Medulla oblongata (tissue), 1 donor: ENCODE results near the gene PKIG.
A peak's percentile ranks its signal among the peaks of the same experiment; 100 is the strongest.
"Not testable (repeated sequence)": the region's sequence is repeated elsewhere in the genome, so short reads cannot be mapped to it uniquely, and the experiment has no call there.

Experiments
- DNase-seq: peaks from one replicate; pipeline ENCODE4 v3.0.0-alpha.2; 2015; ENCODE audit errors: extremely low spot score

The PKIG gene

DNA sequence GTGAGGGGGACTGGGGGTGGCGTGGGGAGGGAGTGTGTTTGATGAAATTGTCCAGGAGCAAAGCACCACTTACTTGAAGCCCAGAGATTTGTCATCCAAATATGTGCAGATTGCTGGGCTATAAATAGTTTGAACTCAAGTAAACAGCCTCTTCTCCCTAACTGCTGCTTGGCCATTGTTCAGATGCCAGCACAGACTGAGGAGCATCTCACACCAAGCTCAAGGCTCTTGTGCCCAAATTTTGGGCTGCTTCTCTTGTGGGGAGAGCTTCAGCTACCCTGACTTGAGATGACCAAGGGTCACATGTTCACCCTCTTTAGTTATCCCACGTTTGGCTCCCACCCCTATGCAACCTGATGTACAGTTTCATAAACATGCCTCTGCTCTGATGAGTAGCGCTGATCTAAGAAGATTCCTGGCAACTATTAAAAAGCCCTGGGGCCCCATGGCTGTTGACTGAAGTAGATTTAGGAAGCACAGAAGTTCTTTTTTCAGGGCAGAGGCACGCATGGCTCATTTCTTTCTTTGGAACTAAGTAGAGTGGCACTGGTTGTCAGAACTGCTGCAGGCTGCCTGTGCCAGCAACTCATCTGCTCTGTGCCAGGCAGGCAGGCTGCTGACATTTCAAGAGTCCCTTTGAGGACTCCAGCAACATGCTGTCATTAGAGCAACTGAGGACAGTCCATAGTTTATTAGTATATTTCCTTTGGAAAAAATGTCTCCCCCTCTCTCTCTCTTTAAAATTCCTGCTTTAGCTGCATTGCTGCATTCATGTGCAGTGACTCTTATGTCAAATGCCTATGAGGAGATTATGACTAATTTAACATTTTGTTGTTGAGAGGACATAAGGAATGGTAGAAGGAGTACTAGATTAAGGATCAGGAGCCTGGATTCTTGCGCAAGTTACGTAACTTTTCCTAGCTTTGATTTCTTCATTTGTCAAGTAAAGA is 9.6 kb upstream of the PKIG start:
- DNase-seq = peak; percentile 87

DNA sequence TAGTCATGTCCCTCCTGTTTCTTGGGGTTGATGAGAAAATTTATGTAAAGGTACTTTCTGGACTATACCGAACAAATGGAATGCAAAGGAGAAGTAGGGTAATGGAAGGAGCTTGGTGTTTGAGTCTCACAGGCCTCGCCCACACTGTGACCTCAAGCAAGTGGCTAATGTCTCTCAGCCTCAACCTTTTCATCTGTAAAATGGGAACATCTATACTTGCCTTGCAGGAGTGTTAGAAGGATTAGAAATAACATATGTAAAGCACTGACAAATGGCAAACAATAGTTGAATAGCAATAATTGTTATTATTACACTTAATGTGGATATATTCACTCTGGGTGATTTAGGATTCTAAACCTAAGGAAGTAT is 8.9 kb upstream of the PKIG start:
- DNase-seq = no peak

DNA sequence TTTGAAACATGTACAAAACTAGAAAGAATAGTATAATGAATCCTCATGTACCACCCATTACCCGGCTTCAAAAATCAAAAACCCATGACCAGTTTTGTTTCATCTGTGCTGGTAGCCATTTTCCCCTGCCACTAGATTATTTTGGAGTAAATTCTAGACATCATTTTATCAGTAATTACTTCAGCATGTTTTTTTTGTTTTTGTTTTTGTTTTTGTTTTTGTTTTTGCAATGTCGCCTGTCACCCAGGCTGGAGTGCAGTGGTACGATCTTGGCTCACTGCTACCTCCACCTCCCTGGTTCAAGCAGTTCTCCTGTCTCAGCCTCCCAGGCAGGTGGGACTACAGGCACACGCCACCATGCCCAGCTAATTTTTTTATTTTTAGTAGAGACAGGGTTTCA is 8.0 kb upstream of the PKIG start:
- DNase-seq = no peak

DNA sequence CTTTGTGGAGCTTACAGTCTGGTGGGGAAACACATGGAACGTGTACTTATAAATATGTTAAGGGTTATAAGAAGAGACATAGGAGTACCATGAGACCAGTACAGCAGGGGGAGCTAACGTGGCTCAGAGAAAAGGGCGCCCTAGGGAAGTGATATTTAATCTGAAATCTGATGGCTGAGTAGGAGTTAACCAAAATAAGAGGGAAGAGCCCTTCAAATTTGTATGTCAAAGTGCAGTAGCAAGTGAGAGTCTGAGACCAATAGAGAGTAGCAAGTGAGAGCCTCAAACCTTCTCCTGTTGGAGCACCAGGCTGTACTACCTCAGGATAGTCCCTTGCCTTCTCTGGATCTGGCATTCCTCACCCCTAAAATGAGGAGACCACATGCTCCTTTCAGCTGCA is 6.1 kb upstream of the PKIG start:
- no peak for DNase-seq

- DNase-seq = no peak
Observed at GRCh38 chr20:44579313-44580081, 2.9 kb upstream of the PKIG start.

DNA sequence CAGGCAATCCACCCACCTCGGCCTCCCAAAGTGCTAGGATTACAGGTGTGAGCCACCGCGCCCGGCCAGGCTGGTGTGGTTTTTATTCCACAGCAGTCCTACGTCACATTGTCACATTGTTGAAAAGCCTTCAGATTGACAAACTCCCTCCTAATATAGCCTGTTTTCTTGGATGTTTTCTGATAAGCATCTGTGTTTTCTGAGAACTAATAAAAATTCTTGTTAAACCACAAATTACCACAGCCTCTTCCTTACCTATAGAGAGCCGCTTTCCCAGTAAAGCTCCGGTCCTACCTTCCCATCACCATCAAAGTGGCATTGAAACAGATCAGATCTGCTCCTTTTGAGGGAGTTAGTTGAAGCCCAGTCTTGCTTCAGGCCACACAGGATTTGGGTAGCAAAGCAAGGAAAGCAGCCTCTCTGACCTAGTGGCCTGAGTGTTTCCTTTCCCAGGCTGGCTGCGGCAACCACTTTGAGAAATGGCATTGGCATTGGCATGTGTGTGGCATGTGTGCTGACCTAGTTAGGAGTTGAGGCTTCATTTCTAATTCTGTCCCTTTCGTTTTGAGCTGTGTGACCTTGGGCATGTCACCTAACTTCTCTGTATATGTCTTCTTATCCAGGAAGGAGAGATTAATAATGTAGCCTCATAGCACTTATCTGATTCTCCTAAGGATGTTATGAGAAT is 1.7 kb upstream of the PKIG start:
- DNase-seq = no peak

DNA sequence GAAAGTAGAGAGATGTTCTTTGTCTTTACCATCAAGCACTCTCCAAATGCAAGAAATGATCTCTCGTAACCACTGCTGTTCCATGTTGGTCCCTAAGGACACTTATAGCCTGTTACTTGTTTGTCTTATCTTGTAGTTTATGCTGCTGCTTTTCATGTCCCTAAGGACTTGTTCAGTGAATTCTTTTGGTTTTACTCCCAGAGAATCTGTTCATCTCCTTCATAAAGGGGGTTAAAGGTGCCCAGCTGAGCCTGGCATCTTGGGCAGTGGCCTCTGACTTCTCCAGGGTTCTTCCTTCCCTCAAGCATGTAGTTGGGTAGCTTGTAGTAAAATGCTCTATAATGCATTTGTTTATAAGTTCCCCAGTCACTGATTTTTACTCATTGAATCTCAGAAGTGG is 864 bp upstream of the PKIG start:
- DNase-seq = no peak

DNA sequence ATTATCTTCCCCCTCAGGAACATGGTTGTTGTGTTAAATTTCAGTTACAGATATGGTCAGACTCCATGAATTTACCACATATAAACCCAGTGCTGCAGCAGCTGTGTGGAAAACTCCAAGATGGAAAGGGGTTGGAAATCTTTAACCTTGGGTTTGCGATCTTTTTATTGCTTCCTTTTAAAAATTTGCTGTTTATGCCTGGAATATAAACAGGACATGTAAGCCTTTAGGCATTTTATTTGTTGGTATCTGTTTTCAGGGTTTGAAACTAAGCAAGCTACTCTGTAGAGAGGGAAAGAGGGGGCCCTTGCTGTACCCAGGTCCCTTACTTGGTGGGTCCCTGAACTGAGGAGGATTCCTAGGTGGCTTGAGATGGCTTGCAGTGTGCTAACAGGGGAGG is 778 bp downstream of the PKIG start:
- DNase-seq = no peak

DNA sequence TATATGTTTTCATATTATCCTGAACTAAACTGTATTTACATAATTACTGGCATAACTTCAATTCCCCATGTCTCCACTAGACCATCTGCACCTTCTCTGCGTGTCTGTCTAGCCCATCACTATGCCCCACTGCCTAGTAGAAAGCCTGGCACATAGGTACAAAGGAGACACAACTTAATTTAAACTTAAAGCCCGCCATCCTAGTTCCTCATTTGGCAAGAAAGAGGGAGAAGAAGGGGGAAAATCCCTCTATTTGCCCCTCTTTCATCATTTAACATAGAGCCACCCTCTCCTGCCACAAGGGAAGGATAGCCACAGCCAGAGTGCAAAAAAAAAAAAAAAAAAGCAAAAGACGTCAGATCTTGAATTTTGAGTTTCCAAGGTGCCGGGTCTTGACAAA is 1.8 kb downstream of the PKIG start:
- DNase-seq = no peak

DNA sequence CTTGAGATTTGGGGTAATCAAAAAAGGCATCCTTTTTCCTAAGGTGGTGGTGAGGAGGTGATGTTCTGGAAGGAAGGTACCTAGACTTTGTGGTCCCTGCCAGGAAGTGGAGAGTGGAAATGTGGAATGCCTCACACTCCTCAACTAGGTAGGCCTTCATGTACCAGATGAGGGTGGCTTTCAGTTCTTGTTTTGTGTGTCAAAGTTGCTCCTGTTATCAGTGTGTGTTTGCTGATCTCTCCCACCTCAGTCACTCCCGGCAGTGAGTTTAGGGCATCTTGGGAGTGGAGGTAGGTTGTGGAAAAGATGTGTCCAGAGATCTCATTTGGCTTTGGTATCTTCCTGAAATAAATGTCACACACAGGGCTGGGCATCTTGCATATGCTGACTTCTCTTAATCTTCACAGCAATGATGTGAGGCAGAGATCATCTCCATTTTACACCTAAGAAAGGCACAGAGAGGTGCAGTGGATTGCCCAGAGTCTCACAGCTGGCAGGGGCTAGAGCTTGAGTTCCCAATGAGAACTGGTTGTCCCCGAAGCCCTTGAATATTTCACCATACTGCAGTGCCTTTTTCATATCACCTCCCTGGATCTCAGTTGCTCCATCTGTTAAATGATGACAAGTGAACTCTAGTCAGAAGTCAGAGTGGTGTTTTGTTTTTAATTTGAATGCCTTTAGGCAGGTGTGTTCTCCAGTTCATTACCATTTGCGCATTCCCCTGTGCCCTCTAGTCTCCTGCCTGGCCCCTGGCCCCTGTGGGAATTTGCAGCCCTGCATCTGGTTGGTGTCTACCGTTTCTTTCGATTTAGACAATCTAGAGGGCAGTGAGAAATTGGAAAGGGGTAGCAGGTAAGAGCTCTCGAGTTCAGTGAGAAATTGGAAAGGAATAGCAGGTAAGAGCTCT is 2.9 kb downstream of the PKIG start:
- DNase-seq = no peak

DNA sequence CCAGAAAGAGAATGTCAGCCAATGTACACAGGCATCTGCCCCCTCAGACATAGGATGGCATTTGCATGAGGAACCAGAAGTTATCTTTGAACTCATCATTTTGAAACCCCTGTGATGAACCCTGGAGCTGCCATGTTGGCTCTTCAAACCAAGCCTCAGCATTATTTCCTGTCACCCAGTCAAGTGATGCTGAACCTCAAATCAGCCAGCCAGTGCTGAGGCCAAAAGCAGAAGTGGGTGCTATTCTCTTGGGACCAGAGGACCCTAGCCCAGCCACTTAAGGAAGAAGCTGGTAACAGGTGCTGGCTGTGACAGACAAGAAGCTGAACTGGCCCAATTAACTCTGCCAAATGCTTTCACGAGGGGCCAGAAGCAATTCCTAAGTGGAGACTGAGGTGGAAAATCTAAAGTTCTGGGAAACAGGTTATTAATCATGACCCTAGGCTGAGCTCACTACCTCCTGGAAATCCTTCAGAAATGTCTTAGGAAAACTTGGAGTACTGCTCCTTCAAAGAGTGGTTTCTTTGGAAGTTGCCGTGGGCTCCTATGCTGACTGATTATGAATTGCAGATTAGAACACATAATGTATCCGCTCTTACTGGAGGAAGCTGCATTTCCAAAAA is 4.0 kb downstream of the PKIG start:
- peak; percentile 15 for DNase-seq

- DNase-seq = no peak
Observed at GRCh38 chr20:44587035-44587980, 4.9 kb downstream of the PKIG start.

GRCh38 chr20:44588321-44588720 is 5.9 kb downstream of the PKIG start:
- DNase-seq = not testable (repeated sequence)

DNA sequence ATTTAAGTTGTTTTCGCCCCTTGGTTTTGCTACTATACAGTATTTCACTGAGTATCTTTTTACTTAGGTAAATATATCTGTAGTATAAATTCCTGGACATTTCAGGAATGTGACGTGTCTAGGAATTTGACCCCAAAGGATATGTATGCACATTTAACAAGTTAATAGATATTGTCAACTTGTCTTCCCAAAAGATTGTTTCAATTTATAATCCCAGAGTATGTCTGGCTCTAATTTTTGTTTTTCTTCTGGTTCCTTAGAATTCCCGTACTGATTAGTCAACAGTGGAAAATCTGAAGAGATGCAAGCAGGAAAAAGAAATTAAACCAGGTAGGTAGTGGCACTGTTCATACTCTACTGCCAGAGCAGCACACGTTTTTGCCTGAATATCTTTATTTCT is 7.2 kb downstream of the PKIG start:
- DNase-seq = no peak

DNA sequence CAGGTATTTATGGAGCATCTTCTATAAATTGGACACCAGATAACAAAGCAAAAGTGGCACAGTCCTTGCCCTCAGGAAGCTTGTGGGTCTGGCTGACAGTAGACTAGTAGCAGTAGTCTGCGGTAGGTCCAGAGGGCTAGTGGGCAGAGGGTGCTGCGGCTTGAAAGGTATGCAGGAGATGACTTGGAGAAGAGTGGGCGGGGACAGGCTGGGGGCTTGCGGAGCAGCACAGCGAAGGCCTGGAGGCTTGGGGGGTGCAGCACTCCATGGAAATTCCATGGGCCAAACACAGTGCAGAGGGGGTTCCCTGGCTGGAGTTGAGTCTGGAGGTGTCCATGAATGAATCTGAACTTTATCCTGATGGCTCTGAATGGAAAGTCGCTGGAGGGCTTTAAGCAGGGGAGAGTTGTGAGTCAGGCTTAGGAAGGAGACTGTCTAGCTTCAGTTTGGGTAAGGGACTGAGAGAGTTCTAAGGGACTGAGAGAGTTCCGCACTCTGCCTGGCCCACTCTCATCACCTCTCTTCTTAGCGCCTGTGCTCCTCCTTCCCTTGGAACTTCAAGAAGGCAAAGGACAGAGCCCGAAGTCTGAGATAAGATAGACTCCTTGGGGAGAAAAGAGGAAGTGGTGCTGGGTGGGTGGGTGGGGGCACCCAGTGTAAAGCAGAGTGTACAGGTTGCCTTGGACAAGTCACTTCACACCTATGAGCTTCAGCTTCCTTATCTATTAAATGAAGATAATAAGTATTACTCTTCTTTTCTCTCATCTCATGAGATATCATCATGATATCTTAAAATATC is 8.8 kb downstream of the PKIG start:
- no peak for DNase-seq

- no peak for DNase-seq
Observed at GRCh38 chr20:44592366-44592765, 10.0 kb downstream of the PKIG start.

DNA sequence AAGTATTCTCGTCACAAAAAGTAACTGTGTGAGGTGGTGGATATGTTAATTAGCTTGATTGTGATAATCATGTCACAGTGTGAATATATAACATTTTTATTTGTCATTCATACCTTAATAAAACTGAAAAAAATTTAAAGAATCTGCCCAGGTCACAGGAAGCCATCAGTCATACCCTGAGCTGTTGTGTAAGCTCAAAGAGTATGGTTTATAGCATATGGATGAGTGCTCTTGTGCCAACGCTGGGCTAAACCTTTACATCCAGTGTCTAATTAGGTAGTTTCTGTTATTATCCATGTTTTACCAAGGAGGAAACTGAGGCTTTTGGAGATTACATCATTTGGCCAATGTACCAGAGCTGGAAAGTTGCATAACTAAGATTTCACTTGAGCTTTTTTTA is 11.4 kb downstream of the PKIG start:
- no peak for DNase-seq

DNA sequence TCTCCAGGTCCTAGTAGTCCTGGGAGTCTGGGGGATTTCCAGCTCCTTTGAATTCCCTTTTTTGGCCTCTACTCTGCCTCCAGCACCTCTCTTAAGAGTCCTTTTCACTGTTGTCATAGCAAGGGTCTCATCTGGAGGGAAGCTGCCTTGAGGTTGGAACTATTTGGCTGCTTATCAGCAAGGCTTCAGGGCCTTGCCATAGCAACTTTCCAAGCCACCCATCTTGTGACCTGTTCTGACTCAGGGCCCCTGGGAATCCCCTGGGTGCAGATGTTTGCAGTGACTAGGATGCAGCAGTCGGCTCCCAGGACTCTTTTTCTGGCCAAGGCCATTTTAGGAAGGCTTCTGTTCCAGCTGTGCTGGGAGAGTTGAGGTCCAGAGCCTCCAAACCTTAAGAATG is 12.4 kb downstream of the PKIG start:
- DNase-seq = no peak

- DNase-seq = no peak
Observed at GRCh38 chr20:44596010-44596409, 13.6 kb downstream of the PKIG start.
